ENCODE results near the gene DCAF4. TPM values are rescaled to one million over a fixed set of nuclear protein-coding genes. Genes with fewer than 3 reads are reported as not detected.
"Not testable (repeated sequence)": the region's sequence is repeated elsewhere in the genome, so short reads cannot be mapped to it uniquely, and the experiment has no call there.

The DCAF4 gene
- total RNA-seq, 4 donors from 2014 or later, result 9.0 to 22.6 (median 19.8) TPM

GRCh38 chr14:72999316-72999715, 73.1 kb downstream of the DCAF4 start:
- no peak for ATAC-seq
- WGBS, 2 donors (ENCODE audit: low coverage in 1 of 2), result 96 to 100% methylated on average over 4 of the region's 4 CpGs

GRCh38 chr14:73000073-73000472, 73.8 kb downstream of the DCAF4 start:
- Histone ChIP-seq H3K27me3 (no peaks in the 10 kb centered on the region), H3K4me3 (no peak overlapping the region), H3K36me3 (peaks cover 0 to 54% of the 10 kb centered on the region in 2 donors), H3K4me1 (peaks cover 0 to 17% (median 0%) of the 10 kb centered on the region in 3 donors), H3K27ac (no peak overlapping the region), H3K9me3 (no peaks in the 10 kb centered on the region)
- WGBS, 2 donors (ENCODE audit: low coverage in 1 of 2), result 100% methylated on average over 1 of the region's 2 CpGs
- no peak for TF ChIP-seq POLR2AphosphoS5 (IDR thresholded peaks at IDR 0.05)
- no peak for TF ChIP-seq EP300 (IDR thresholded peaks at IDR 0.05)
- no peak for TF ChIP-seq POLR2A (IDR thresholded peaks at IDR 0.05)
- TF ChIP-seq CTCF (IDR thresholded peaks at IDR 0.05), result no peak
- ATAC-seq, result no peak

More at GRCh38 chr14:72999316-72999715, 73.1 kb downstream of the DCAF4 start:
- no peak overlapping the region for H3K4me3 ChIP-seq
- H3K27me3 ChIP-seq, result no peaks in the 10 kb centered on the region
- TF ChIP-seq CTCF (IDR thresholded peaks at IDR 0.05), result no peak
- no peak for TF ChIP-seq POLR2A (IDR thresholded peaks at IDR 0.05)
- no peak for TF ChIP-seq POLR2AphosphoS5 (IDR thresholded peaks at IDR 0.05)
- TF ChIP-seq EP300 (IDR thresholded peaks at IDR 0.05), result no peak
- peaks cover 0 to 17% (median 0%) of the 10 kb centered on the region in 3 donors for H3K4me1 ChIP-seq
- H3K36me3 ChIP-seq, result peaks cover 0 to 55% of the 10 kb centered on the region in 2 donors
- no peaks in the 10 kb centered on the region for H3K9me3 ChIP-seq
- no peak overlapping the region for H3K27ac ChIP-seq

GRCh38 chr14:73003681-73004080, 77.4 kb downstream of the DCAF4 start:
- Histone ChIP-seq H3K4me3 (no peak overlapping the region), H3K9me3 (no peaks in the 10 kb centered on the region), H3K36me3 (peaks cover 0 to 20% of the 10 kb centered on the region in 2 donors), H3K27me3 (no peaks in the 10 kb centered on the region), H3K27ac (no peak overlapping the region), H3K4me1 (peaks cover 0 to 36% (median 11%) of the 10 kb centered on the region in 3 donors)
- no peak for TF ChIP-seq POLR2A (IDR thresholded peaks at IDR 0.05)
- TF ChIP-seq EP300 (IDR thresholded peaks at IDR 0.05), result no peak
- TF ChIP-seq CTCF (IDR thresholded peaks at IDR 0.05), result no peak
- TF ChIP-seq POLR2AphosphoS5 (IDR thresholded peaks at IDR 0.05), result no peak
- ATAC-seq, result no peak
- 81 to 100% methylated on average over 1 to 4 of the region's 6 CpGs for whole genome bisulfite sequencing, 2 donors (ENCODE audit: low coverage in 1 of 2)

- not testable (repeated sequence) for ATAC-seq, H3K27ac ChIP-seq, H3K4me3 ChIP-seq, H3K27me3 ChIP-seq, H3K9me3 ChIP-seq
- Histone ChIP-seq H3K36me3 (peaks cover 0 to 12% of the 10 kb centered on the region in 2 donors), H3K4me1 (peaks cover 0 to 46% (median 17%) of the 10 kb centered on the region in 3 donors)
- WGBS, 2 donors (ENCODE audit: low coverage in 1 of 2), result 93 to 100% methylated on average over 3 to 5 of the region's 9 CpGs
Observed at GRCh38 chr14:73004641-73005040, 78.4 kb downstream of the DCAF4 start.

- ATAC-seq, result peak; percentile 53
- no peak for TF ChIP-seq CTCF (IDR thresholded peaks at IDR 0.05)
- TF ChIP-seq EP300 (IDR thresholded peaks at IDR 0.05), result no peak
- TF ChIP-seq POLR2AphosphoS5 (IDR thresholded peaks at IDR 0.05), result no peak
- Histone ChIP-seq H3K27ac (peak overlapping the region; percentile 35 to 76 (median 62)), H3K4me3 (no peak overlapping the region), H3K4me1 (peaks cover 0 to 46% (median 17%) of the 10 kb centered on the region in 3 donors), H3K27me3 (no peaks in the 10 kb centered on the region), H3K9me3 (no peaks in the 10 kb centered on the region), H3K36me3 (peaks cover 0 to 21% of the 10 kb centered on the region in 2 donors)
- WGBS, 2 donors (ENCODE audit: low coverage in 1 of 2), result 36 to 65% methylated on average over 2 to 3 of the region's 5 CpGs
Observed at GRCh38 chr14:73007835-73008234, 81.6 kb downstream of the DCAF4 start.

Measured in gastroesophageal sphincter (tissue), 4 donors.